GM13977 (cell line): ENCODE measurements around the gene CAMK2D.

Source experiments
- DNase-seq: peaks from one replicate; pipeline ENCODE4 v3.0.0; 2012; ENCODE audit warnings: low spot score
- CTCF ChIP-seq: IDR thresholded peaks from 2 replicates; pipeline ENCODE4 v1.5.1; 2012; ENCODE audit warnings: mild to moderate bottlenecking, control low read depth; ENCODE audit not compliant: insufficient read depth; ENCODE audit errors: extremely low read depth, missing control alignments
- in situ Hi-C: fragments of 300-500 bp; cut with MboI; formaldehyde crosslinking; loops from one replicate; pipeline ENCODE4 v1.12.0; 2022; ENCODE audit warnings: low sequenced_read_pairs, low pct_unique_long_range_greater_than_20kb, mixed read lengths, inconsistent platforms; ENCODE audit not compliant: unreplicated experiment

CAMK2D gene

GRCh38 chr4:113607147-113607720 is 154.3 kb downstream of the CAMK2D start:
- no peak for DNase-seq
- in situ Hi-C loops, result no loop called here
- TF ChIP-seq CTCF, result no peak

- TF ChIP-seq CTCF, result no peak
- in situ Hi-C loops, result no loop called here
- no peak for DNase-seq
Observed at GRCh38 chr4:113604955-113605354, 156.6 kb downstream of the CAMK2D start.

- DNase-seq, result no peak
- in situ Hi-C loops, result no loop called here
- TF ChIP-seq CTCF, result no peak
Observed at GRCh38 chr4:113603911-113604310, 157.6 kb downstream of the CAMK2D start.

- no peak for DNase-seq
- in situ Hi-C loops, result no loop called here
- no peak for TF ChIP-seq CTCF
Observed at GRCh38 chr4:113602646-113603228, 158.8 kb downstream of the CAMK2D start.

- no peak for TF ChIP-seq CTCF
- in situ Hi-C loops, result no loop called here
- no peak for DNase-seq
Observed at GRCh38 chr4:113601636-113602035, 159.9 kb downstream of the CAMK2D start.

GRCh38 chr4:113596396-113596795 is 165.1 kb downstream of the CAMK2D start:
- no peak for DNase-seq
- in situ Hi-C loops, result no loop called here
- no peak for TF ChIP-seq CTCF
